ENCODE measurements around the gene HOXD9.

HOXD9 gene

DNA sequence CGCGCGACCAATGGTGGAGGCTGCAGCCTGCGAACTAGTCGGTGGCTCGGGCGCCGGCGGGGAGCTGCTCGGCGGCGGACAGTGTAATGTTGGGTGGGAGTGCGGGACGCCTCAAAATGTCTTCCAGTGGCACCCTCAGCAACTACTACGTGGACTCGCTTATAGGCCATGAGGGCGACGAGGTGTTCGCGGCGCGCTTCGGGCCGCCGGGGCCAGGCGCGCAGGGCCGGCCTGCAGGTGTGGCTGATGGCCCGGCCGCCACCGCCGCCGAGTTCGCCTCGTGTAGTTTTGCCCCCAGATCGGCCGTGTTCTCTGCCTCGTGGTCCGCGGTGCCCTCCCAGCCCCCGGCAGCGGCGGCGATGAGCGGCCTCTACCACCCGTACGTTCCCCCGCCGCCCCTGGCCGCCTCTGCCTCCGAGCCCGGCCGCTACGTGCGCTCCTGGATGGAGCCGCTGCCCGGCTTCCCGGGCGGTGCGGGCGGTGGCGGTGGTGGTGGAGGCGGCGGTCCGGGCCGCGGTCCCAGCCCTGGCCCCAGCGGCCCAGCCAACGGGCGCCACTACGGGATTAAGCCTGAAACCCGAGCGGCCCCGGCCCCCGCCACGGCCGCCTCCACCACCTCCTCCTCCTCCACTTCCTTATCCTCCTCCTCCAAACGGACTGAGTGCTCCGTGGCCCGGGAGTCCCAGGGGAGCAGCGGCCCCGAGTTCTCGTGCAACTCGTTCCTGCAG lies at the start of gene HOXD9:
TSS of gene HOXD9 (plus strand) at position 37 of the 728 bp plus-strand sequence. CDS start at position 87, 50 bp downstream.
- no peak for DNase-seq

DNA sequence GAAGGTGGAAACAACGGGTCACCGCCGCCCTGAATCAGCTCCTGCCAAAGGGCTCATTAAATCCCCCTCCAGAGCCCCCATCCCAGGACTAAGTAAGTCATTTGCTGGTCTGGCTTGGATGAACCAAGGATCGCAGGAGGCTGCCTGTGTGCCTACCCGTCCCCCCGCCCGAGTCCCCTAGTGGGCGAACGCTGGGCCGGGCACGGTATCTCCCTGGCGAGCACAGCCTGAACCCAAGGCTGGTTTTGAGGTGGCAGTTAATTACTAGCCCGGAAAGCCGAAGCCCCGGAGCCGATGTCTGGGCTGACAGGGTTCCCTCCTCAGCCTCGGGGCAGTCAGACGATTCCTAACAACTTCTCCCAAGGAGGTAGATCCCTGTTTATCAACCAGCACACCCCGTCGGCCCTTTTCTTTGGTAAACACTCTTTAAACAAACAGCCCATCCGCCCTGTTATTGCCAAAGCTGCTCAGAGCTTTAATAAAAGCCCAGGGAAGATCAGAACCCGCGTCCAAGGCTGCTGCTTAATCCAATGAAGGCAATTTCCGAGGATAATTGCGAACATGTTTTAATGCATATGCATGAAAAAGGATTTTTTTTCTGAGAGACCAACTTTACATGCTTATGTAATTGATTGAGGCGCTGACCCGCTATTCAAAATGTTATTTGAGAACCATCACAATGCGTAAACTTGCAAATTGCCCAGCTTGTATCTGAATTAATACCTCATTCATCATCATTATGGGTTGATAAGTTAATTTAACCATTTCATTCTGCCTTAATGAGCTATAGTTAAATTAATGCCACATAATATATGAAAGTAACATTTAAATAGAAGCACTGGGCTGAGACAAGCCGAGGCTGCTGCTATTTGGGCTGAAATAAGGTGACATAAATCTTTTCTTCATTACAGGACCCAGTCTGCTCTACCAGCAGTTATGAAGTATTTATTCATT lies 49.3 kb upstream of the HOXD9 start:
- no peak for DNase-seq

DNA sequence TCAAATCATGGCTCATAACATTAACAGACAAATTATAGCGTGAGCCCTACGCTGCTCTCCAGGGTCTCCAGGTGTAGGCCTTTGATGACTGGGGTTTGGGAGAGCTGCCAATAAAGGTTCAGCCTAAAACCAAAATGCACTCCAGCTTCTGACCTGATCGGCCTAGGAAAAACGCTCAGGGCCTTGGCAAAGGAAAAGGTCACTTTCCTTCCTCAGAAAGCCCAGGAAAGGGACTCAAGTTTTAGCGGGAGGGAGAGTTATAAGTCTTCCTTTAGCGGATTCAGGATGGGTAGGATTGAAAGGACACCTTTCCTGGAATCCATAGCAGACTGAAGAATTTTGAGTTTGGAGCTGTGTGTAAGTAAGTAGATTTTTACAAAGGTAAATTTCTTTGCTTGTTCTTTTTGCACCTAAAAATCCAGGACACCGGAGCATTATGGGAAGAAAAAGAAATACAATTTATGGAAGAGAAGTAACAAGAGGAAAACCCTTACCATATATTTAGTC lies 47.5 kb upstream of the HOXD9 start:
- DNase-seq, result no peak

DNA sequence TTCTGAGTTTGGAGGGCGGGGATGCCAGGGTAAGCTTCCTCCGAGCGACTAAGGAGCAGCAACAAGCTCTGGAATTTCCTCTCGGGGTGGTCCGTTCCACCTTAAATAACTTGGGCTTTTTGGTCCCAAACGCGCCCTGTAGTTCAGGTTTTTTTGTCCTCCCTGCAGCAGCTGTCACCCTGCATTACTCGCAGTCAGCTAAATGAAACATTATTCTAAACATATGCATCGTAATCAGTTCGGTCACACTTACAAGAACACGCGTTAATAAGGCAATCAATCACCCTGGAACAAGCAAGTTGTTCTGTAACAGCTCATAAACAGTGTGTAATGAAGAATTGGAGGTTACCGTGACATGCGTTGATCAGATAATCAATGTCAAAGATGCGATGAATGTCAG lies 47.0 kb upstream of the HOXD9 start:
- DNase-seq, result no peak

DNA sequence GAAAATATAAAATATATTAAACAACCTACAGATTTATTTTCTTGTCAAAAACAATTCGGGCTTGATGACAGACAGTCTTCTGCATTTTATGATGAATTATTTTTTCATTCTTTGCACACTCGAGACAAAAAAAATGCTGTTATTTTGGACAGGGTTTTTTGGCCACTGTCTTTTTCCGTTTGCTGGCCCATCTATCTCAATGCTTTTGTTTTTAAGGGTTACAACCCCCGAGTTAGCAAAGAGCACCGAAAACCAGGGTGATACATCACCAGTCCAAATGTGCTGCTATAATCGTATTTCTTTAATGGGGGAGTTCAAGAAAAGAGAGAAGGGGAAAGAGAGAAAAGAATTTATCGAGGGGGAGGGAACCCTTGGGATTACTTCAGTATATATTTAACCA lies 46.5 kb upstream of the HOXD9 start:
- no peak for DNase-seq

DNA sequence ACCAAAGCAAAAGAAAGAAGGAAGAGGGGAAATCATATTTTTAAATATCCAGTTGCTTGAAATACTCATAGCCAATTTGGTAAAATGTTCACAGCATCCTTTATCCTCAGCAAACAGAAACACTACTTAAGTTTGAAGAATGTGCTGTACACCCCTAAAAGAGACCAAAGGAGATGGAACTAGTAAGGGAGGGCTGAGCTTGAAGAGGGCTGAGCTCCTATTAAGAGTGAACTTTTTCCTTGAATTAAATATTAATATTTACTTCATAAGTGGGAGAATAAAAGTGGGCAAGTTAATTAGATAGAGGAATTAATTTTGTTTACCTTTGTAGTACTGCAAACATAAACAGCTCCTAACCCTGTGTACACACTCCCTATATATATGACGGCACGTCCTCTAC lies 45.7 kb upstream of the HOXD9 start:
- DNase-seq, result no peak

DNA sequence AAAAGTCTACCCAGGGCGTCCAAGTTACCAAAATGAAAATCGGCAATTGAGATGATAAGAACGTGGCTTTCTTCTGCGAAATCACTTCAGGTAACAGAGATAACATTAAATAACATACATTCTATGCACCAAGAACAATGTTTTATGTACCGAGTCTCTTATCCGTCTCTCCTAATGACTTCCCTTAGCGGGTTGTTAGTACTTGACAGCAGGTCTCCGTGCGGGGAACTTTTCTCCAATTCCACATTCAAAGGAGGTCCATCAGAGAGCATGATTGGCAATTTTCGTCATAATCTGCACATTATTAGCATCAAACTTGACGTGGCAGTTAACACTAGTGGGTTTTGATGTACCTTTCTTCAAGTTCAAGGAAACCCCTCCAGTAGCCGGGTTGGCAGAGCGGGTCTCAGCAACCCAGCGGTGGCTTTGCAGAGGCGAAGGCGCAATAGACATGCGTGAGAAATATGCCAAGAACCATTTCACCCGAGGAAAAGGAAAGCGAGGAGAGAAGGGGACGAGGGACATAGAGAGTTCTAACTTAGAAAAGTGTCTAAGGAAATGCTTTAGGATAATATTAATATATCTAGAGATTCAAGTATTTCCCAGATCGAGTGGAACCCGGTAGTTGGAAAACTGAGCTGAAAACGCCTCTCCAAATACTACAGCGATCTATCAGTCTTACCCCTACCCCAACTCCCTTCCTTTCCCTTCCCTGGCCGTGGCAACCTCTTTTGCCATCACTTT lies 43.8 kb upstream of the HOXD9 start:
- DNase-seq, result no peak

DNA sequence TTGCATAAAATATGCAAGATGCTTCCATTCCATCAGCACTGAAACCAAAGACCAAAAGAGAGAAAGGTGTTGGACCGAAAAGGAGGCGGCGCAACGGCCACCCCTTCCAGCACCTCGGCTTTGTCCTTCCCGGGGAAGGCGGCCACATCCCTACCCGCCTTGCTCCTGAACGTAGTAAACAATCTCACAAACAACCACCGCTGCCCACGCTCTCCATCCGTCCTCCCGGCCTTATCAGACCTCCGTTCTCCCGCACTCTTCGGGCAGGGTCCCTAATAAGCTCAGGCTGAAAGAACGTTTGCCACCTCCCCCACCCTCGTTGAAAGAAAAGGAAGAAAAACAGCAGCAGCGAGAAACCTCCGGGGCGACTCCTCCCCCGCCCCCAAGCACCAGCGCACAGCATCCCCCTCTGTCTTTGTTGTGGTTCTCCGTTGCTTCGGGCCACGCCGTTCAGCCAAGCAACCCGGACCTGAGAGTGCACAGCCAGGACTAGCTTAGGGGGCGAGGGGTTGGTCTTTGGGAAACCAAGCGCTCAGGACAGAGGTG lies 43.2 kb upstream of the HOXD9 start:
- DNase-seq, result no peak

DNA sequence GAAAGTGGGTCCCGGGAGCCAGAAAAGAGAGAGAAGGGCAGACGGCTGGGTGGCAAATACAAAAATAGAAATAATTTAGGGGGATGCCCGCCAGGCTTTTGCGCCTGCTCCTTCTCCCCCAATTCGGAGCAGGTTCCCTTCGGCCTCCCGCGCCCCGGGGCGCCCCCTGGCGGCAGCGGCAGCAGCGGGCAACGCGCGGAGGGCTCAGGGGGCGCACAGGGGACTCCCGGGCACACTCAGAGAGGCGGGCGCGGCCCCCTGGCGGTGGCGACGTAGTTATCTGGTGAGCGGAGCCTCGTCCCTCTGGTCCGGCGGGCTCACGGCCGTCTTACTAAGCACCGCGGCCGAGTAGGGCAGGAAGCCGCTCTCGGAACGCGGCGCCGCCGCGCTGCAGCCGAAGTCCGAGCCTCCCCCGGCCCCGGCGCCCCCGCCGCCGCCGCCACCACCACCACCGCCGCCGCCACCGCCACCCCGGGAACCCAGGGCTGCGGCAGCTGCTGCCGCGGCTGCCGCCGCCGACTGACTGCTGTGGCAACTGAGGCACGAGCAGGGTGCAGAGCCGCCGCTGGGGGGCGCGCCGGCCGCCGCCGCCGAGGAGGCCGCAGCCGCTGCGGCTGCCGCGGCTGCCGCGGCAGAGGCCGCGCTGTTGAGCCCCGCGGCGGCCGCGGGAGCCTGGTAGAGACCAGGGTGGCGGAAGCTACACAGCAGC lies 42.5 kb upstream of the HOXD9 start:
- no peak for DNase-seq

DNA sequence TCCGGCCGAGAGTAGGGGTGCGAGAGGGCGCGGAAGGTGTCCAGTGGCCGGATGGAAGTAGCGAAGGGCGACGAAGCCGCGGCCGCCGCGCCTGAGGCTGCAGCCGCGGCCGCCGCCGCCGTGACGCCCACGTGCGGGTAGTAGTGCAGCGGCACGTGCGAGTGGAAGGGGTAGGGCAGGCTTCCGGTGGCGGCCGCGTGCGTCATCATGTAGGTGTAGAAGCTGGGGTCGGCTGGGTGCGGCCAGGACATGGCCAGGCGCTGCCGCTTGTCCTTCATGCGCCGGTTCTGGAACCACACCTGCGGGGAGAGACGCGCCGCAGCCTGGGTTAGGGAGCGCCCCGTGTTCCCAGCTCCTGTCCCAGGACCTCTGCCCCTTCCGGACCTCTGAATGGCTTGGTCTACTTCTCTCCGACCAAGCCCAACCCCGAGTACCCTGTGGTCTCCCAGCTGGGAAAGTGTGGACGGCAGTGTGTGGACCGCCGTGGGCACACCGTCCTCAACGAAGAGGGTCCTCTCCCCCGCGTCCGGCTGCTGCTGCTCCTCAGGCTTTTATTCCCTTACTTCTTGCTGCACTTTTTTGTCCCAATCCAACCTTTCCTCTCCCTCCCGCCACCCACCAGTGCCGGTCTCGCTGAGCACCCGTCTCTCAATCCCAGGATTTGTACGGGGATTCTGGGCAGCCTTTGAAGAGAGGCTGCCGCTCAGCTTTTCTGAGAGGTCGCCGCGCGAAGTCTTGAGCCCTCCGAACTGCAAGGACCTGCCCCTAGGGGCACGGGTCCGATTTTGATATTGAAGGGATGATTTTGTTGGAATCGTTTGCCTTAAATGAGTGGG lies 41.8 kb upstream of the HOXD9 start:
- no peak for DNase-seq

DNA sequence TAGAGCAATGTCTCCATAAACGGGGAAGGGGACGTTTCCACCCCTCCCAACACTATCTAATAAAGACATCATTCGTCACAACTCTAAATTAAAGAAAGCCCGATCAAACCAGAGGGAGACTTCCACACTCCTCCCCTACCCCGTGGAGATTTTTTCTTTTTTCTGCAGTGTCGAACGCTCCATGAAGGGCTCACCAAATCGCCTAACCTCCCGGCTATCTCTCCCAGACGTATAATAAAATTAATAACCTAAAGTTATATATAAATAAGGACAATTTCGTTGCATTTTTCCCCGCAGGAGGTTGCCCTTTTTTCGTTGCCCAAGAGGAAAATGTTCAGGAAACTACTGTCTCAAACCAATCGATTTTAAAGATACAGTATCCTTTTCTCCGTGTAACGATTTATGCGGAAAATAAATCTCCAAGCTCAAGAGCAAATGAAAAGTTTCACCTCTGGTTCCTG lies 41.1 kb upstream of the HOXD9 start:
- DNase-seq, result no peak

GRCh38 chr2:176081837-176082524 lies 40.5 kb upstream of the HOXD9 start:
- no peak for DNase-seq

- DNase-seq, result no peak
Observed at GRCh38 chr2:176082525-176082823, 40.0 kb upstream of the HOXD9 start.

GRCh38 chr2:176082824-176083751 lies 39.4 kb upstream of the HOXD9 start:
- no peak for DNase-seq

DNA sequence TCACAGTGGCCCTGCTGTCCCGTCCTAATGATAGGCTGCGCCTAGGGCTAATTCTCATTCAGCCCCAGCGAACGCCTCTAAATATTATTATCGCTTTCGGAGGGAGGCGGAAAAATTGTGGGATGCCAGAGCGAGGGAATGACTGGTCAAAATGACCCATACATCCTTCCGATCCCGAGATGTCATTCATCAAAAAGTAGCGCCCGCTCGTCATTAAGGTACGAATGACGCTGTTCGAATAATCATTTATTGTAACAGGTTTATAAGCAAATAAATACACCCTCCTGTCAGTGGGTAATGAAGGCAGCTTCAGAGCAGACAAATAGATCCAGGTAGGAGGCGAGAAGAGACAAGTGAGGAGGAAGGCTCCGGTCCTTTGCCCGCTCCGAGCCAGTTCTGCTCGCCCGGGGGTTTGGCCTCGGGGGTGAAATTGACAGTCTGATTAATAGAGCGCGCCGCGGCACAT lies 38.7 kb upstream of the HOXD9 start, which contains the start of gene EVX2:
TSS of gene EVX2 (minus strand) at position 167 of the 466 bp plus-strand sequence. CDS start 186 bp downstream, outside the sequence.
- no peak for DNase-seq

GRCh38 chr2:176084611-176085119 lies 37.9 kb upstream of the HOXD9 start:
- no peak for DNase-seq

DNA sequence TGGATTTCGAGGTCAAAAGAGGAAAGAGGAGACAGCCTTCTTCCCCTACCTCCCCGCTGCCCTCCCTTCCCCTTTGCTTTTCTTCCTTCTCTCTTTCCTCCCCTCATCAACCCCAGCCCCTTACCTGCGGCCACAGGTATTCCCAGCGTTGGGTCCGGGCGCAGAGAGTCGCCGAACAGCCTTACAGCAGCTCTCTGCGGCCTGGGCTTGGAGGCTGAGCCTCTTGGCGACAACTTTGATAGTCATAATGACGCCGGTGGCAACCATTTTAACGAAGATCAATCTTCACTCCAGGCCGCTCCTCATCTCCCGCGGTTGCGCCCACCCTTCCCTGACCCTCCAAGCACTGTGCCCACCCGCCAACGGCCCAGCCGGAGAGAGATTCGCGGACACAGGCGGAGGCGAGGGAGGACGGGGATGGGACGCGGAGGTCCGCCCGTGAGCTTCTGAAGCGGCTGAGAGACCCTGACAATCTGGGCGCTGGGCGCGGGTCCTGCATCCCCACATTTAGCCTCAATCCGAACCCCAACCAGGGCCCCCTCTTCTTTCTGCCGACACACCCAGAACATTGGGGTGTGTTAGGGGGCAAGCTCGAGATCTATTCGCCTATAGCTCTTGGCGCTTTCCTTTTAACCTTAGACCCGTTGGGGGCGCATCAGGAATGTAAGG lies 37.3 kb upstream of the HOXD9 start:
- no peak for DNase-seq
